ENCODE data around the gene MRPS25. TPM values are rescaled to one million over a fixed set of nuclear protein-coding genes. Genes with fewer than 3 reads are reported as not detected.

Gene MRPS25
- total RNA-seq, 1 experiment from 2014 or later = 58.3 TPM

DNA sequence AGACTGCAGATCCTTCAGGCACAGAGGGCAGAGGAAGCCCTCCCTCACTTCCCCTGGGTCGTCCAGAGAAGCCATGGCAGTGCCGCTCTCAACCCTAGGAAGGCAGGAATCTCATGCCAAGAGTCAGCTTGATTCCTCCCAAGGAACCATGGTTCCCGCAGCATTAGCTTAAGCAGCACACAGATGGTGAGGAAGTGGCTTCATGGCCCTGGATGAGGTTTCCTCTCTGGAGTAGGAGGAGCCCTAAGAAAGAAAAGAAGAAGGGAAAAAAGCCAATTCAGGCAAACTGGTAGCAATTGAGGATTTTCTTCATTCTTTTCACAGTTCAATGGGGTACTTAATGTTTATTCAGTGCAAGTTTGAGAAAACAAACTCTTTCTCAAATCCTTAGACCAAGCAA lies 30.9 kb upstream of the MRPS25 start:
- CTCF ChIA-PET = no interaction called here
- Histone ChIP-seq H2AFZ (ENCODE audit: low read depth, low read length, poor library complexity, severe bottlenecking) (no peak overlapping the region), H3K36me3 (ENCODE audit: control insufficient read depth in 1 of 2, insufficient read depth in 2 of 2, low read length in 2 of 2) (peaks cover 2 to 22% of the 10 kb centered on the region in 2 experiments; a peak in 3 of 4 replicates), H3K9me3 (ENCODE audit: control insufficient read depth in 1 of 2, insufficient read depth in 1 of 2, low read depth in 1 of 2, low read length in 2 of 2) (no peaks in the 10 kb centered on the region), H3K9me2 (ENCODE audit: insufficient read depth) (no peaks in the 10 kb centered on the region), H3K27me3 (ENCODE audit: insufficient read depth, low read length) (no peaks in the 10 kb centered on the region), H4K20me1 (ENCODE audit: insufficient read depth) (no peaks in the 10 kb centered on the region), H3K4me2 (ENCODE audit: low read length) (no peak overlapping the region), H3K4me1 (ENCODE audit: control insufficient read depth in 1 of 2, insufficient read depth in 2 of 2, low read length in 2 of 2) (peaks cover 5 to 16% of the 10 kb centered on the region in 2 experiments; a peak in 3 of 4 replicates), H3K9ac (ENCODE audit: low read length) (no peak overlapping the region), H3K4me3 (replicated peaks in 1 of 2; ENCODE audit: low read depth in 1 of 2, low read length in 2 of 2) (no peak overlapping the region), H3K27ac (ENCODE audit: low read depth, low read length) (no peak overlapping the region), H3K79me2 (ENCODE audit: insufficient read depth, low read length) (peaks cover 30% of the 10 kb centered on the region)
- DNase-seq (ENCODE audit: low read depth, low spot score) (no peak), ATAC-seq (no peak)
- RAD21 ChIA-PET (ENCODE audit: low non-redundant PET in 1 of 2, low total read pairs in 2 of 2, uncharacterized antibody in 2 of 2, unreplicated experiment in 2 of 2) = no interaction called here
- intact Hi-C loops (cut with micrococcal nuclease) = no loop called here
- no peak for TF ChIP-seq ZFX (IDR thresholded peaks at IDR 0.05)
- TF ChIP-seq, protein P1, sequence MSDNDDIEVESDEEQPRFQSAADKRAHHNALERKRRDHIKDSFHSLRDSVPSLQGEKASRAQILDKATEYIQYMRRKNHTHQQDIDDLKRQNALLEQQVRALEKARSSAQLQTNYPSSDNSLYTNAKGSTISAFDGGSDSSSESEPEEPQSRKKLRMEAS (IDR thresholded peaks at IDR 0.05) = no peak
- POLR2A ChIA-PET = no interaction called here
- BruUV-seq (replicated peaks) = TSS peak; percentile 9

DNA sequence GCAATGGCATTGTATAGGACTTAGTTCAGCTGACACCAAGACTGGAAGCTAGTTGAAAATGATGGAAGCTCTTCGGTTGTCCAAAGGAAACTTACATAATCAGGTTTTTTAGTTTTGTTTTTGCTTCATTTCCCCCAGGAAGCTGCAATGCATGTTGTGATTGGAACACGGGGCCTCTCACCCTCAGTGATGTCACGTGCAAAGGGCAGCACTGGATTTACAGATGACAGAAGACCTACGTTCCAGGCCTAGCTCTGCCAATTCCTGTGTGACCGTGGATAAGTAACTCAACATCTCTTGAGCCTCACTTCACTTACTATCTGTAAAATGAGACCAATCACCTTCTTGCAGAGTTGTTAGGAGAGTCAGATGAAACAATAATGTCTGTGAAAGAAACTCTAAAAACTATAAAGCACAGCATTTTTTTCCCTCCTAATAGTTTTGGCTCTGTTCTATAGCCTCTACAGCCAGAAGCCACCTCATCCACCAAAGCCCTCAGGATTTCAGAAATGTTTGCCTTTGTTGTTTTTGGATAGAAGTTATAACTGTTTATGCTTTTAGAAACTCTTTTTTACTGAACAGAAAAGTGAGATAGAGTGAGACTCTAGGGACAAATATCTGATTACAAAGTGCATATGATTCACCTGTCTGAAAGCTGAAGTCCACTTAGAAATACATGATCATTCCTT lies 29.2 kb upstream of the MRPS25 start:
- Histone ChIP-seq H3K9me2 (ENCODE audit: insufficient read depth) (no peaks in the 10 kb centered on the region), H3K4me1 (ENCODE audit: control insufficient read depth in 1 of 2, insufficient read depth in 2 of 2, low read length in 2 of 2) (peaks cover 5 to 10% of the 10 kb centered on the region in 2 experiments; a peak in 3 of 4 replicates), H3K27ac (ENCODE audit: low read depth, low read length) (no peak overlapping the region), H3K4me3 (replicated peaks in 1 of 2; ENCODE audit: low read depth in 1 of 2, low read length in 2 of 2) (no peak overlapping the region), H3K27me3 (ENCODE audit: insufficient read depth, low read length) (no peaks in the 10 kb centered on the region), H3K4me2 (ENCODE audit: low read length) (no peak overlapping the region), H2AFZ (ENCODE audit: low read depth, low read length, poor library complexity, severe bottlenecking) (no peak overlapping the region), H3K79me2 (ENCODE audit: insufficient read depth, low read length) (peaks cover 30% of the 10 kb centered on the region), H3K9ac (ENCODE audit: low read length) (no peak overlapping the region), H4K20me1 (ENCODE audit: insufficient read depth) (no peaks in the 10 kb centered on the region), H3K36me3 (ENCODE audit: control insufficient read depth in 1 of 2, insufficient read depth in 2 of 2, low read length in 2 of 2) (peaks cover 2 to 32% of the 10 kb centered on the region in 2 experiments; a peak in 3 of 4 replicates), H3K9me3 (ENCODE audit: control insufficient read depth in 1 of 2, insufficient read depth in 1 of 2, low read depth in 1 of 2, low read length in 2 of 2) (no peaks in the 10 kb centered on the region)
- no TSS peak for BruUV-seq (replicated peaks)
- ATAC-seq (no peak), DNase-seq (ENCODE audit: low read depth, low spot score) (no peak)
- CTCF ChIA-PET = no interaction called here
- POLR2A ChIA-PET = no interaction called here
- intact Hi-C loops (cut with micrococcal nuclease) = no loop called here
- RAD21 ChIA-PET (ENCODE audit: low non-redundant PET in 1 of 2, low total read pairs in 2 of 2, uncharacterized antibody in 2 of 2, unreplicated experiment in 2 of 2) = no interaction called here
- TF ChIP-seq, protein P1 (IDR thresholded peaks at IDR 0.05) = no peak
- no peak for TF ChIP-seq RAD21 (IDR thresholded peaks at IDR 0.05; ENCODE audit: low read depth)
- TF ChIP-seq JUND (IDR thresholded peaks at IDR 0.05) = no peak
- TF ChIP-seq, protein P2, sequence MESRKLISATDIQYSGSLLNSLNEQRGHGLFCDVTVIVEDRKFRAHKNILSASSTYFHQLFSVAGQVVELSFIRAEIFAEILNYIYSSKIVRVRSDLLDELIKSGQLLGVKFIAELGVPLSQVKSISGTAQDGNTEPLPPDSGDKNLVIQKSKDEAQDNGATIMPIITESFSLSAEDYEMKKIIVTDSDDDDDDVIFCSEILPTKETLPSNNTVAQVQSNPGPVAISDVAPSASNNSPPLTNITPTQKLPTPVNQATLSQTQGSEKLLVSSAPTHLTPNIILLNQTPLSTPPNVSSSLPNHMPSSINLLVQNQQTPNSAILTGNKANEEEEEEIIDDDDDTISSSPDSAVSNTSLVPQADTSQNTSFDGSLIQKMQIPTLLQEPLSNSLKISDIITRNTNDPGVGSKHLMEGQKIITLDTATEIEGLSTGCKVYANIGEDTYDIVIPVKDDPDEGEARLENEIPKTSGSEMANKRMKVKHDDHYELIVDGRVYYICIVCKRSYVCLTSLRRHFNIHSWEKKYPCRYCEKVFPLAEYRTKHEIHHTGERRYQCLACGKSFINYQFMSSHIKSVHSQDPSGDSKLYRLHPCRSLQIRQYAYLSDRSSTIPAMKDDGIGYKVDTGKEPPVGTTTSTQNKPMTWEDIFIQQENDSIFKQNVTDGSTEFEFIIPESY (IDR thresholded peaks at IDR 0.05; ENCODE audit: extremely low read depth, insufficient replicate concordance, low read length) = no peak
- TF ChIP-seq YY1 (IDR thresholded peaks at IDR 0.05; ENCODE audit: extremely low read depth, insufficient replicate concordance, low read depth, low read length) = no peak
- TF ChIP-seq FOSL1 (IDR thresholded peaks at IDR 0.05; ENCODE audit: low read depth) = no peak
- TF ChIP-seq POLR2AphosphoS5 (IDR thresholded peaks at IDR 0.05; ENCODE audit: low read depth, low read length) = no peak
- no peak for TF ChIP-seq POLR2A (IDR thresholded peaks at IDR 0.05; ENCODE audit: borderline replicate concordance, extremely low read depth, insufficient read depth, insufficient read length)
- TF ChIP-seq, protein P3, sequence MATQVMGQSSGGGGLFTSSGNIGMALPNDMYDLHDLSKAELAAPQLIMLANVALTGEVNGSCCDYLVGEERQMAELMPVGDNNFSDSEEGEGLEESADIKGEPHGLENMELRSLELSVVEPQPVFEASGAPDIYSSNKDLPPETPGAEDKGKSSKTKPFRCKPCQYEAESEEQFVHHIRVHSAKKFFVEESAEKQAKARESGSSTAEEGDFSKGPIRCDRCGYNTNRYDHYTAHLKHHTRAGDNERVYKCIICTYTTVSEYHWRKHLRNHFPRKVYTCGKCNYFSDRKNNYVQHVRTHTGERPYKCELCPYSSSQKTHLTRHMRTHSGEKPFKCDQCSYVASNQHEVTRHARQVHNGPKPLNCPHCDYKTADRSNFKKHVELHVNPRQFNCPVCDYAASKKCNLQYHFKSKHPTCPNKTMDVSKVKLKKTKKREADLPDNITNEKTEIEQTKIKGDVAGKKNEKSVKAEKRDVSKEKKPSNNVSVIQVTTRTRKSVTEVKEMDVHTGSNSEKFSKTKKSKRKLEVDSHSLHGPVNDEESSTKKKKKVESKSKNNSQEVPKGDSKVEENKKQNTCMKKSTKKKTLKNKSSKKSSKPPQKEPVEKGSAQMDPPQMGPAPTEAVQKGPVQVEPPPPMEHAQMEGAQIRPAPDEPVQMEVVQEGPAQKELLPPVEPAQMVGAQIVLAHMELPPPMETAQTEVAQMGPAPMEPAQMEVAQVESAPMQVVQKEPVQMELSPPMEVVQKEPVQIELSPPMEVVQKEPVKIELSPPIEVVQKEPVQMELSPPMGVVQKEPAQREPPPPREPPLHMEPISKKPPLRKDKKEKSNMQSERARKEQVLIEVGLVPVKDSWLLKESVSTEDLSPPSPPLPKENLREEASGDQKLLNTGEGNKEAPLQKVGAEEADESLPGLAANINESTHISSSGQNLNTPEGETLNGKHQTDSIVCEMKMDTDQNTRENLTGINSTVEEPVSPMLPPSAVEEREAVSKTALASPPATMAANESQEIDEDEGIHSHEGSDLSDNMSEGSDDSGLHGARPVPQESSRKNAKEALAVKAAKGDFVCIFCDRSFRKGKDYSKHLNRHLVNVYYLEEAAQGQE (IDR thresholded peaks at IDR 0.05; ENCODE audit: low read depth) = no peak
